Fibroblast of skin of back (primary cell): ENCODE measurements around the gene C9orf50.
"Not testable (repeated sequence)": the region's sequence is repeated elsewhere in the genome, so short reads cannot be mapped to it uniquely, and the experiment has no call there.

Experiments used
- DNase-seq: peaks from one replicate; pipeline ENCODE4 v3.0.0-alpha.2; 2013

Gene C9orf50

GRCh38 chr9:129610473-129611306, 10.2 kb downstream of the C9orf50 start:
- DNase-seq: peak; percentile 69

- no peak for DNase-seq
These were observed 10.8 kb downstream of the C9orf50 start for GRCh38 chr9:129610213-129610472.

- peak; percentile 54 for DNase-seq
These were observed 11.3 kb downstream of the C9orf50 start for GRCh38 chr9:129609486-129610212.

- DNase-seq: no peak
These were observed 12.1 kb downstream of the C9orf50 start for GRCh38 chr9:129608561-129609481.

GRCh38 chr9:129607027-129607387, 13.9 kb downstream of the C9orf50 start:
- no peak for DNase-seq

- no peak for DNase-seq
These were observed 14.5 kb downstream of the C9orf50 start for GRCh38 chr9:129606161-129607026.

GRCh38 chr9:129604766-129605163, 16.1 kb downstream of the C9orf50 start:
- no peak for DNase-seq

- DNase-seq: no peak
These were observed 16.7 kb downstream of the C9orf50 start for GRCh38 chr9:129604056-129604765.

- peak; percentile 26 for DNase-seq
These were observed 18.1 kb downstream of the C9orf50 start for GRCh38 chr9:129602598-129603415.

- no peak for DNase-seq
These were observed 19.7 kb downstream of the C9orf50 start for GRCh38 chr9:129601082-129601674.

- no peak for DNase-seq
These were observed 22.8 kb downstream of the C9orf50 start for GRCh38 chr9:129598089-129598596.

- peak; percentile 61 for DNase-seq
These were observed 23.4 kb downstream of the C9orf50 start for GRCh38 chr9:129597355-129598088.

- DNase-seq: peak; percentile 74
These were observed 24.2 kb downstream of the C9orf50 start for GRCh38 chr9:129596541-129597331.

- DNase-seq: no peak
These were observed 24.9 kb downstream of the C9orf50 start for GRCh38 chr9:129595903-129596540.

- no peak for DNase-seq
These were observed 25.6 kb downstream of the C9orf50 start for GRCh38 chr9:129595311-129595741.

GRCh38 chr9:129594632-129595031, 26.3 kb downstream of the C9orf50 start:
- no peak for DNase-seq

- not testable (repeated sequence) for DNase-seq
These were observed 28.1 kb downstream of the C9orf50 start for GRCh38 chr9:129592790-129593189.

GRCh38 chr9:129591916-129592315, 29.0 kb downstream of the C9orf50 start:
- no peak for DNase-seq
